NCI-H526 (cell line): ENCODE results near the gene SNRPD3.
"Not testable (repeated sequence)": the region's sequence is repeated elsewhere in the genome, so short reads cannot be mapped to it uniquely, and the experiment has no call there.

ENCODE experiments used
- DNase-seq, 2 experiments: peaks; one replicate each; lab custom pipeline; 2025; lab: John Stamatoyannopoulos, UW

The SNRPD3 gene

GRCh38 chr22:24555165-24556039, at the start of gene SNRPD3:
Gene SNRPD3, plus strand, starts transcription at chr22:24555999. Its CDS starts 1,676 bp downstream, at chr22:24557675.
- peak; percentile 92 to 97 for DNase-seq

GRCh38 chr22:24506802-24507438, 48.9 kb upstream of the SNRPD3 start:
- DNase-seq = peak in 1 of 2 experiments; percentile 2

GRCh38 chr22:24507716-24508115, 48.1 kb upstream of the SNRPD3 start:
- peak in 1 of 2 experiments; percentile 39 for DNase-seq

GRCh38 chr22:24510637-24511625, 44.9 kb upstream of the SNRPD3 start:
- no peak for DNase-seq

- DNase-seq = no peak
Observed at GRCh38 chr22:24512043-24512442, 43.8 kb upstream of the SNRPD3 start.

- no peak for DNase-seq
Observed at GRCh38 chr22:24513378-24514240, 42.2 kb upstream of the SNRPD3 start.

- DNase-seq = no peak
Observed at GRCh38 chr22:24514241-24515026, 41.4 kb upstream of the SNRPD3 start.

GRCh38 chr22:24515027-24515338, 40.8 kb upstream of the SNRPD3 start:
- no peak for DNase-seq

- no peak for DNase-seq
Observed at GRCh38 chr22:24516301-24516737, 39.5 kb upstream of the SNRPD3 start.

- no peak for DNase-seq
Observed at GRCh38 chr22:24517446-24517845, 38.4 kb upstream of the SNRPD3 start.

- DNase-seq = no peak
Observed at GRCh38 chr22:24518228-24518627, 37.6 kb upstream of the SNRPD3 start.

GRCh38 chr22:24518771-24519485, 36.9 kb upstream of the SNRPD3 start:
- DNase-seq = no peak

GRCh38 chr22:24519496-24519895, 36.3 kb upstream of the SNRPD3 start:
- no peak for DNase-seq

- DNase-seq = peak; percentile 51 to 64
Observed at GRCh38 chr22:24521791-24522245, 34.0 kb upstream of the SNRPD3 start.

- DNase-seq = no peak
Observed at GRCh38 chr22:24523873-24524272, 31.9 kb upstream of the SNRPD3 start.

GRCh38 chr22:24525416-24526037, 30.3 kb upstream of the SNRPD3 start:
- DNase-seq = peak; percentile 12 to 66

GRCh38 chr22:24526191-24526590, 29.6 kb upstream of the SNRPD3 start:
- DNase-seq = no peak

GRCh38 chr22:24529898-24530297, 25.9 kb upstream of the SNRPD3 start:
- DNase-seq = no peak

- not testable (repeated sequence) for DNase-seq
Observed at GRCh38 chr22:24530968-24531367, 24.8 kb upstream of the SNRPD3 start.
